SK-MEL-5 (cell line): ENCODE results near the gene PLXNA2. TPM values are rescaled to one million over a fixed set of nuclear protein-coding genes. Genes with fewer than 3 reads are reported as not detected.

Experiments
- DNase-seq: peaks from one replicate; pipeline ENCODE4 v3.0.0-alpha.2; 2016; ENCODE audit warnings: low read depth, low spot score
- in situ Hi-C: cut with HindIII; loops from 2 replicates; pipeline ENCODE4 v1.10.0; 2016; ENCODE audit warnings: low sequenced_read_pairs, high pct_unique_total_duplicates, low pct_unique_long_range_greater_than_20kb
- total RNA-seq: library from RNA; depleted of rRNA; stranded (reverse); fragments of >200 nt; shearing (Covaris generic); gene quantifications from 2 replicates; pipeline ENCODE4 v1.2.3, GENCODE V29; 2014

Gene PLXNA2
- total RNA-seq, 1 experiment from 2014 or later = 0.34 TPM

DNA sequence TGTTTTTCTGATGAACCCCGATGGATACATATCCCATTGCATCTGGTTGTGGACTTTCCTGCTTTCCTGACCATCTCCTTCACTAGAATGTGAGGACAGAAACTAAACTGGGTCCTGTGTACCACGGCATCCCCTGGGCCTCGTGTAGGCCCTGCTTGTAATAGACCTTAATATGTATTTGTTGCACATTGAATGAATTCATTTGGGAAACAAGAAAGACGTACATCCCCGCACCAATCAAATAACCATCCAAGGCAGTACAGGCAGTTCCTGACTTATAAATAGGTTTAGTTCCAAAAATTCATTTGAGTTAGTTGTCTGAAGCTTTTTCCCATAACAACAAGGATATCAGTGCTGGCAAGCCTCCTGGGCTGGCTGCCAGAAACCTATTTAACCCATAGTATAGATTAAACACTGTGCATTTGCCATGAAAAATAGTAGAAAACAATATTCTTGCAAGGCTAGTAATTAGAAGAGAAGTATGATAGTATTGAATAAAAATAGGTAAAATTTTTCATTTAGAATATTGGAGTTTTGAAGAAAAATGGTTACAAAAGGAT is 251.4 kb downstream of the PLXNA2 start:
- DNase-seq = no peak
- in situ Hi-C loops = no loop called here

DNA sequence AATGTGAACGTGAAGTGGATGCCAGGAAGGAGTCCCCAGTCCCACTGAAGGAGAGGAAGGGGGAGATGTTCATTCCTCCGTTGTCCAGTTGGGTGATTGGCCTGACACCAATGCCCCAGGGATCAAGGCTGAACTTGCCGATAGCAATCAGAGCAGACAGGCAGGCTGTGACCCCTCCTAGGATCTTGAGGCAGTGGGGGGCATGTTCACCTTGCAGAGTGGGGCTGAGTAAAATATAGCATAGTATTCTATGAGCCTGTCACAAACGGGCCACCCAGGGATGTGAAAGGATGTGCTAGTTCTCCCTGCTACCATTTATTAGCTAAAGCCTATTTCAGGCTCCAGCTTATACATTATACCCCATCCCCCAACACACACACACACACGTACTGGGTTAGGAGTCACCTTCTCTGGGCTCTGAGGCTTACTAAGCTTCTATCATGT is 252.6 kb downstream of the PLXNA2 start:
- in situ Hi-C loops = no loop called here
- no peak for DNase-seq

- in situ Hi-C loops = no loop called here
Observed at GRCh38 chr1:207990876-207991582, 253.2 kb downstream of the PLXNA2 start.

GRCh38 chr1:207990455-207990854 is 253.7 kb downstream of the PLXNA2 start:
- in situ Hi-C loops = no loop called here
- no peak for DNase-seq

More at GRCh38 chr1:207990876-207991582, 253.2 kb downstream of the PLXNA2 start:
- DNase-seq = no peak

GRCh38 chr1:207988326-207989165 is 255.6 kb downstream of the PLXNA2 start:
- no peak for DNase-seq
- in situ Hi-C loops = no loop called here

GRCh38 chr1:207987164-207987563 is 257.0 kb downstream of the PLXNA2 start:
- no peak for DNase-seq

DNA sequence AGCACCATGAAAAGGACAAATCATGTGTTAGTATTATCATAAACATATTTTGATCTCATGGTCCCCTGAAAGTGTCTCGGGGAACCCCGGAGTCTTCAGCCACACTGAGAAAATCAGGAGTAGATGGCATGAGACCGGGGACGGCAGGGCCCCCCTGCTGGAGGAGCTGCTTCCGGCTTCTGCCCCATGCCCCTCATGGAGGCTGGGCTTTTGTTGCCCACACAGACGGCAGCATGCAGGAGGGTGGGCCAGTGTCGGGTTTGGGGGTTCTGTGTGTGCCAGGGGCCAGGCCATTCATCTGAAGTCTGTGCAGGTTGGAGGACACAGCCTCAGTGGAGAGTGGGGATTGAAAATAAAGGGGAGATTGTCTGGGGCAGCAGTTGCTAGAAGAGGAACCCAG is 258.2 kb downstream of the PLXNA2 start:
- in situ Hi-C loops = no loop called here

More at GRCh38 chr1:207987164-207987563, 257.0 kb downstream of the PLXNA2 start:
- in situ Hi-C loops = no loop called here

DNA sequence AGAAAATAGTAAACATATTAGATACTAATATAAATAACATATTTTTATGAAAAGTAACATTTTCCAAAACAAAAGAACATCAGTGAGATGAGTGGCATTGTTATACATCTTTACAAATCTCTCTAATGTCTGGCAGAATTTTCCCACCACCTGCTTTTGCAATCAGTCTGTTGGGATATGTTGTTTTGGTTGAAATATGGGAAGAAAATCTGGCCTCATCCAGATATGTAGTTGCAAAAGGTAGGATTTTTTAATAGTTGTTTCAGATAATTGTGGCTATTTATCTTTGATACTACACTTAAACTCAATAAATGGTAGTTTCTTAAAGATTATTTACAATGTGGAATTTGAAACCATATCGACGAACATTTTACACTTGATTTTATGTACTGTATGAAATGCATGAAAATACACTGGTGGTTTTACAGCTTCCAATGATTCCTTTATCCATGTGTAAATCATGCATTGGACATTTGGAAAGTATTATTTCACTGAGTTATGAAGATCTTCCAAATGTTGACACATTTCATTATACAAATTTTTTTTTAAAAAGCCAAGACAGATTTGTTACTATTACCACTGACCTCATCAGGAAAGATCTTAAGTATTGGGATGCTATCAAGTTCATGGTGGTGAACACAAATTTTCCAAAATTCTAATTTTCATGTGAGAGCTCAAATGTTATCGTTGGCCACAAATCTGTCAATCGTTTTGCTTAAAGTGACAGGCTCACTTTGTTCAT is 259.2 kb downstream of the PLXNA2 start:
- in situ Hi-C loops = no loop called here
- no peak for DNase-seq

More for the DNA sequence above, 258.2 kb downstream of the PLXNA2 start:
- DNase-seq = no peak

DNA sequence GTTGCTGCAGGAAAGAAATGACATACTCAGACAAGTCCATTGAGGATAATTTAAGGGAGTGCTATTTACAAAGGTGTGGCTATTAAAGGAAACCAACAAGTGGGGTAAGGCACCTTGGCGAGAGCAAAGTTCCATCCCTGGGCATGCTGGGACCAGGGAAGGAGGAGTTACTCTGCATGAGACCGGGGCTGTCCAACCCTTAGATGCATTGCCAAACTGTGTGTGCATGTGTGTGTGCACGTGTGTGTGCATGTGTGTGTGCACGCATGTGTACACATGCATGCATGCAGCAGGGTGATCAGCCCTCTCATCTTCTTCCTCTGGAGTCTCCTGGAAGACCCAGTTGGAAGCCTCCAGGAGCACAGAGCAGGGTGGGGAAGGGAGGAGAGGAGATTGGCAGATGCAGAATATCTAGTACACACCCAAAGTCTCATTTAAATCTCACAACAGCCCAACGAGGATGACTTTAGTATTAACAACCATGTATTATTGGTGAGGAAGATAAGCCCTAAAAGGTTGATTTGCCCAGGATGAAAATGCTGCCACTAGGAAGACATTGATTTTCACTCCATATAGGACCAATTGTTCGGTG is 261.0 kb downstream of the PLXNA2 start:
- in situ Hi-C loops = no loop called here
- DNase-seq = no peak

GRCh38 chr1:207981976-207982375 is 262.2 kb downstream of the PLXNA2 start:
- in situ Hi-C loops = no loop called here
- peak; percentile 72 for DNase-seq

DNA sequence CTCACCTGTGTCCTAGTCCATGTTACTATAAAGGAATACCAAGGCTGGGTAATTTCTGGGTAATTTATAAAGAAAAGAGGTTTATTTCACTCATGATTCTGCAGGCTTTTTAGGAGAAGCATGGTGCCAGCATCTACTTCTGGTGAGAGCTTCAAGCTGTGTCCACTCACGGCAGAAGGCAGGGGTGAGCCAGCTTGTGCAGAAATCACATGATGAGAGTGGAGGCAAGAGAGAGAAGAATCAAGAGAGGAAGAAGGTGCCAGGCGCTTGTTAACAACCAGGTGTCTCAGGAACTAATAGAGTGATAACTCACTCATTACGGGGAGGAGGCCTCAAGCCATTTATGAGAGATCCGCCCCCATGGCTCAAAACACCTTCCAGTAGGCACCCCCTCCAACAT is 265.7 kb downstream of the PLXNA2 start:
- DNase-seq = no peak
- in situ Hi-C loops = no loop called here

GRCh38 chr1:207977876-207978275 is 266.3 kb downstream of the PLXNA2 start:
- in situ Hi-C loops = no loop called here
- DNase-seq = no peak

- in situ Hi-C loops = no loop called here
- DNase-seq = no peak
Observed at GRCh38 chr1:207973898-207974568, 270.2 kb downstream of the PLXNA2 start.

GRCh38 chr1:207972337-207972736 is 271.8 kb downstream of the PLXNA2 start:
- in situ Hi-C loops = no loop called here

More at GRCh38 chr1:207972337-207972736, 271.8 kb downstream of the PLXNA2 start:
- DNase-seq = no peak
